GM21390 (cell line): ENCODE results near the gene GPR63.

Experiments
- ATAC-seq: cut with Tn5 transposase; IDR thresholded peaks from one replicate; pipeline ENCODE4 v1.9.1; 2021; ENCODE audit not compliant: unreplicated experiment

The GPR63 gene

GRCh38 chr6:96823743-96824142, 13.5 kb downstream of the GPR63 start:
- no peak for ATAC-seq

GRCh38 chr6:96821034-96821433, 16.2 kb downstream of the GPR63 start:
- no peak for ATAC-seq

GRCh38 chr6:96816301-96816817, 20.9 kb downstream of the GPR63 start:
- ATAC-seq, result no peak

GRCh38 chr6:96814625-96815024, 22.7 kb downstream of the GPR63 start:
- no peak for ATAC-seq

GRCh38 chr6:96812077-96812703, 25.1 kb downstream of the GPR63 start:
- no peak for ATAC-seq

GRCh38 chr6:96811670-96812069, 25.6 kb downstream of the GPR63 start:
- no peak for ATAC-seq

GRCh38 chr6:96811136-96811535, 26.1 kb downstream of the GPR63 start:
- ATAC-seq, result no peak

- no peak for ATAC-seq
These were observed 28.2 kb downstream of the GPR63 start for GRCh38 chr6:96809119-96809518.

GRCh38 chr6:96803106-96803481, 34.2 kb downstream of the GPR63 start:
- ATAC-seq, result no peak

- ATAC-seq, result peak; percentile 79
These were observed 41.8 kb downstream of the GPR63 start for GRCh38 chr6:96795481-96795880.

GRCh38 chr6:96794980-96795379, 42.3 kb downstream of the GPR63 start:
- no peak for ATAC-seq

GRCh38 chr6:96792561-96793190, 44.6 kb downstream of the GPR63 start:
- ATAC-seq, result no peak

GRCh38 chr6:96789871-96790270, 47.4 kb downstream of the GPR63 start:
- no peak for ATAC-seq

GRCh38 chr6:96787846-96788580, 49.3 kb downstream of the GPR63 start:
- no peak for ATAC-seq

- ATAC-seq, result no peak
These were observed 50.9 kb downstream of the GPR63 start for GRCh38 chr6:96786336-96786735.

- no peak for ATAC-seq
These were observed 52.6 kb downstream of the GPR63 start for GRCh38 chr6:96784650-96785049.

- ATAC-seq, result no peak
These were observed 54.0 kb downstream of the GPR63 start for GRCh38 chr6:96783307-96783706.

GRCh38 chr6:96781557-96781956, 55.7 kb downstream of the GPR63 start:
- no peak for ATAC-seq

GRCh38 chr6:96777113-96777512, 60.2 kb downstream of the GPR63 start:
- ATAC-seq, result no peak

GRCh38 chr6:96775727-96776400, 61.4 kb downstream of the GPR63 start:
- ATAC-seq, result no peak

GRCh38 chr6:96766769-96767168, 70.5 kb downstream of the GPR63 start:
- no peak for ATAC-seq

GRCh38 chr6:96762599-96762998, 74.7 kb downstream of the GPR63 start:
- ATAC-seq, result no peak
